CD8-positive, alpha-beta memory T cell (primary cell): ENCODE results near the gene OTUD1. TPM values are rescaled to one million over a fixed set of nuclear protein-coding genes. Genes with fewer than 3 reads are reported as not detected.

ENCODE experiments used
- CTCF ChIA-PET: fragments of 350-600 bp; sonication (Branson Sonifier 250); formaldehyde crosslinking; loops from one replicate; lab custom pipeline; 2021; ENCODE audit warnings: antibody characterized with exemption; lab: Charles Lee
- POLR2A ChIA-PET: fragments of 350-600 bp; sonication (Branson Sonifier 250); formaldehyde crosslinking; loops from one replicate; lab custom pipeline; 2021; ENCODE audit warnings: antibody characterized with exemption; lab: Charles Lee
- DNase-seq, 5 donors: peaks; one replicate each; pipeline versions ENCODE4 v3.0.0 to v3.0.0-alpha.2; 2020 to 2022; ENCODE audit warnings: mixed read lengths in 1 of 5
- H3K27ac ChIP-seq: one replicate; pipeline ENCODE4 v1.7.0; 2013; ENCODE audit warnings: low read depth, mild to moderate bottlenecking, low read length, moderate library complexity
- H3K27me3 ChIP-seq: 2 replicates; pipeline ENCODE4 v1.7.0; 2013; ENCODE audit warnings: low read length, mild to moderate bottlenecking; ENCODE audit not compliant: insufficient read depth, poor library complexity, severe bottlenecking
- H3K36me3 ChIP-seq: 2 replicates; pipeline ENCODE4 v1.7.0; 2013; ENCODE audit warnings: mild to moderate bottlenecking, low read length, moderate library complexity; ENCODE audit not compliant: insufficient read depth
- H3K4me1 ChIP-seq: 2 replicates; pipeline ENCODE4 v1.7.0; 2013; ENCODE audit warnings: mild to moderate bottlenecking, low read length, moderate library complexity; ENCODE audit not compliant: insufficient read depth
- H3K4me3 ChIP-seq: 2 replicates; pipeline ENCODE4 v1.7.0; 2013; ENCODE audit warnings: mild to moderate bottlenecking, low read length
- H3K9me3 ChIP-seq: 2 replicates; pipeline ENCODE4 v1.7.0; 2013; ENCODE audit warnings: mild to moderate bottlenecking, low read length
- H3K27ac Mint-ChIP-seq, 8 donors: one replicate each; pipeline ENCODE4 v1.8.0; 2020 to 2021; ENCODE audit warnings: mixed read lengths in 8 of 8, mild to moderate bottlenecking in 6 of 8, inconsistent platforms in 3 of 8, moderate library complexity in 3 of 8
- H3K27me3 Mint-ChIP-seq, 2 donors: one replicate each; pipeline ENCODE4 v1.8.0; 2020 to 2021; ENCODE audit warnings: mixed read lengths in 2 of 2, mild to moderate bottlenecking in 1 of 2, moderate library complexity in 1 of 2
- H3K36me3 Mint-ChIP-seq, 3 donors: one replicate each; pipeline ENCODE4 v1.8.0; 2020 to 2021; ENCODE audit warnings: mixed read lengths in 3 of 3, inconsistent platforms in 1 of 3, mild to moderate bottlenecking in 1 of 3
- H3K4me1 Mint-ChIP-seq, 3 donors: one replicate each; pipeline ENCODE4 v1.8.0; 2020 to 2021; ENCODE audit warnings: mixed read lengths in 3 of 3, inconsistent platforms in 1 of 3, mild to moderate bottlenecking in 1 of 3
- H3K4me3 Mint-ChIP-seq, 7 donors: one replicate each; pipeline ENCODE4 v1.8.0; 2020 to 2021; ENCODE audit warnings: mixed read lengths in 7 of 7, mild to moderate bottlenecking in 6 of 7, moderate library complexity in 4 of 7, inconsistent platforms in 2 of 7
- H3K9me3 Mint-ChIP-seq, 5 donors: one replicate each; pipeline ENCODE4 v1.8.0; 2020 to 2022; ENCODE audit warnings: mixed read lengths in 5 of 5, mild to moderate bottlenecking in 3 of 5, moderate library complexity in 2 of 5, inconsistent platforms in 1 of 5
- polyA plus RNA-seq: library from polyadenylated mRNA; unstranded; fragments of 300-500 nt; fragmentation: Illumina TruSeq; gene quantifications from one replicate; pipeline ENCODE4 v1.2.3, GENCODE V29; 2021
- total RNA-seq, 2 experiments: library from RNA; stranded (reverse); gene quantifications; one replicate each; pipeline ENCODE4 v1.2.3, GENCODE V29; 2021

Gene OTUD1
- total and polyA plus RNA-seq, 3 experiments from 2014 or later: 6.6 to 17.2 (median 6.9) TPM

- H3K27me3 Mint-ChIP-seq: peaks cover 3 to 11% of the 10 kb centered on the region in 2 donors
- ChIA-PET POLR2A (no interaction called here), CTCF (no interaction called here)
- no peak overlapping the region for H3K27ac Mint-ChIP-seq
- no peaks in the 10 kb centered on the region for H3K9me3 ChIP-seq
- H3K27me3 ChIP-seq: no peaks in the 10 kb centered on the region
- no peak overlapping the region for H3K27ac ChIP-seq
- H3K36me3 Mint-ChIP-seq: peaks cover 0 to 2% (median 0%) of the 10 kb centered on the region in 3 donors
- H3K4me3 Mint-ChIP-seq: no peak overlapping the region
- DNase-seq: no peak
- H3K4me1 ChIP-seq: no peaks in the 10 kb centered on the region
- H3K36me3 ChIP-seq: no peaks in the 10 kb centered on the region
- H3K4me1 Mint-ChIP-seq: peaks cover 0 to 1% (median 0%) of the 10 kb centered on the region in 3 donors
- H3K4me3 ChIP-seq: no peak overlapping the region
- H3K9me3 Mint-ChIP-seq: no peaks in the 10 kb centered on the region
Observed at GRCh38 chr10:23457632-23458417, 18.9 kb downstream of the OTUD1 start.

GRCh38 chr10:23459308-23459939 lies 20.5 kb downstream of the OTUD1 start:
- POLR2A ChIA-PET: no interaction called here
- Histone ChIP-seq H3K36me3 (no peaks in the 10 kb centered on the region), H3K4me1 (no peaks in the 10 kb centered on the region), H3K4me3 (no peak overlapping the region), H3K9me3 (no peaks in the 10 kb centered on the region), H3K27me3 (no peaks in the 10 kb centered on the region), H3K27ac (no peak overlapping the region)
- Mint-ChIP-seq H3K27me3 (peaks cover 3 to 11% of the 10 kb centered on the region in 2 donors), H3K36me3 (peaks cover 0 to 2% (median 0%) of the 10 kb centered on the region in 3 donors), H3K27ac (no peak overlapping the region), H3K4me3 (no peak overlapping the region), H3K4me1 (no peaks in the 10 kb centered on the region), H3K9me3 (no peaks in the 10 kb centered on the region)
- CTCF ChIA-PET: no interaction called here
- DNase-seq: no peak

DNA sequence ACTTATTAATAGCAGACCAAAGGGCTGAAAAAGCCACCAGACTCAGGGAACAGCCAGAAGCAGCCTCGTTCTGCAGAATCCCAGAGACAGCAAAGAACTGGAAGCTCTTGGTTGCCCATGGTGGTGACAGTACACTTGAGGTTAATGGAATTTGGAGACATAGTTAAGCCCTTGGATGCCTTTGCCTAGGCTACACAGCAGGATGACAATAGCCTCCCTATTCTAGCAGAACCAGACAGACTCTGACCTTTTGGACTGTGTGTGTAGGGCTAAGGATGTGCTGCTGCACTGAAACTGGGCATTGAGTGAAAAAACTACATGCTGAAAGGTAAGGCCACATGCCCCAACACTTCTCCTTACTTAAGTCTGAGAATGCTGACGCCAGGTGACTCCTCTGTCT lies 22.7 kb downstream of the OTUD1 start:
- H3K4me1 ChIP-seq: no peaks in the 10 kb centered on the region
- ChIA-PET CTCF (interaction anchor here (1.3 kb wide), 1 partner anchor 11 kb away, joined by 3 read pairs; no protein-coding TSS in a partner anchor), POLR2A (no interaction called here)
- no peak for DNase-seq
- no peaks in the 10 kb centered on the region for H3K27me3 ChIP-seq
- no peak overlapping the region for H3K4me3 Mint-ChIP-seq
- H3K27me3 Mint-ChIP-seq: peaks cover 2 to 18% of the 10 kb centered on the region in 2 donors
- H3K36me3 ChIP-seq: no peaks in the 10 kb centered on the region
- no peak overlapping the region for H3K27ac Mint-ChIP-seq
- no peak overlapping the region for H3K4me3 ChIP-seq
- H3K9me3 ChIP-seq: no peaks in the 10 kb centered on the region
- no peaks in the 10 kb centered on the region for H3K9me3 Mint-ChIP-seq
- peaks cover 0 to 2% (median 0%) of the 10 kb centered on the region in 3 donors for H3K36me3 Mint-ChIP-seq
- no peaks in the 10 kb centered on the region for H3K4me1 Mint-ChIP-seq
- no peak overlapping the region for H3K27ac ChIP-seq

DNA sequence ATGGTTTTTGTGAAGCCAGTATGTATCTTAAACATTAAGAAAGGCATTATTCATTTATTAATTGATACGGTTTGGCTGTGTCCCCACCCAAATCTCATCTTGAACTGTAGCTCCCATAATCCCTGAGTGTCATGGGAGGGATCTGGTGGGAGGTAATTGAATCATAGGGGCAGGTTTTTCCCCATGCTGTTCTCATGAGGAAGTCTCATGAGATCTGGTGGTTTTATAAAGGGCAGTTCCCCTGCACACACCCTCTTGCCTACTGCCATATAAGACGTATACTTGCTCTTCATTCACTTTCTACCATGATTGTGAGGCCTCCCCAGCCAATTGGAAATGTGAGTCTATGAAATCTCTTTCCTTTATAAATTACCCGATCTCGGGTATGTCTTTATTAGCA lies 28.1 kb downstream of the OTUD1 start:
- no peak for DNase-seq
- H3K27me3 ChIP-seq: no peaks in the 10 kb centered on the region
- H3K36me3 ChIP-seq: no peaks in the 10 kb centered on the region
- ChIA-PET POLR2A (interaction anchor here (0.6 kb wide), 1 partner anchor 89 kb away, joined by 5 read pairs; no protein-coding TSS in a partner anchor), CTCF (no interaction called here)
- H3K9me3 Mint-ChIP-seq: no peaks in the 10 kb centered on the region
- H3K36me3 Mint-ChIP-seq: no peaks in the 10 kb centered on the region
- no peak overlapping the region for H3K27ac ChIP-seq
- H3K4me3 Mint-ChIP-seq: no peak overlapping the region
- peaks cover 6 to 38% of the 10 kb centered on the region in 2 donors for H3K27me3 Mint-ChIP-seq
- no peak overlapping the region for H3K27ac Mint-ChIP-seq
- H3K9me3 ChIP-seq: no peaks in the 10 kb centered on the region
- no peaks in the 10 kb centered on the region for H3K4me1 Mint-ChIP-seq
- H3K4me1 ChIP-seq: no peaks in the 10 kb centered on the region
- H3K4me3 ChIP-seq: no peak overlapping the region

DNA sequence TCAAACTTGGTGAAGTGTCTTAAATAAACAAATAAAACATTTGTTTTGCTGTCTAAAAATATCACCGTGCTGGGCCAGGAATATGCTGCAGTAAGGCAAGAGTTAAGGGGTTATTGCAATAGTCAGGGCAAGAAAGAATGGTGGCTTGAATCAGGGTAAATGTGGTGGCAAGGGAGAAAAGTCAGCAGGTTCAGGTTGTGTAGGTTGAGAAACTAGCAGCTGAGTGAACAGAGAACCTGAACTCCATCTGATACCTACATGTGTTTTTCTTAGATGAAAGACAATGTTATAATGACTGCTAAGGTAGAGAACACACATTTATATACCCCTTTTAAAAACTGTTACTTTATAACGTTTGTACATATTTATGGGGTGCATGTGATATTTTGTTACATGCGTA lies 28.7 kb downstream of the OTUD1 start:
- H3K4me1 Mint-ChIP-seq: no peaks in the 10 kb centered on the region
- Histone ChIP-seq H3K27ac (no peak overlapping the region), H3K4me3 (no peak overlapping the region), H3K4me1 (no peaks in the 10 kb centered on the region), H3K36me3 (no peaks in the 10 kb centered on the region), H3K27me3 (no peaks in the 10 kb centered on the region), H3K9me3 (no peaks in the 10 kb centered on the region)
- H3K27ac Mint-ChIP-seq: no peak overlapping the region
- H3K27me3 Mint-ChIP-seq: peaks cover 7 to 38% of the 10 kb centered on the region in 2 donors
- no peaks in the 10 kb centered on the region for H3K36me3 Mint-ChIP-seq
- DNase-seq: no peak
- no peak overlapping the region for H3K4me3 Mint-ChIP-seq
- ChIA-PET CTCF (no interaction called here), POLR2A (no interaction called here)
- no peaks in the 10 kb centered on the region for H3K9me3 Mint-ChIP-seq

- Mint-ChIP-seq H3K36me3 (no peaks in the 10 kb centered on the region), H3K9me3 (no peaks in the 10 kb centered on the region), H3K27me3 (peaks cover 10 to 40% of the 10 kb centered on the region in 2 donors), H3K4me3 (no peak overlapping the region), H3K4me1 (no peaks in the 10 kb centered on the region), H3K27ac (no peak overlapping the region)
- Histone ChIP-seq H3K27me3 (no peaks in the 10 kb centered on the region), H3K4me1 (no peaks in the 10 kb centered on the region), H3K27ac (no peak overlapping the region), H3K9me3 (no peaks in the 10 kb centered on the region), H3K36me3 (no peaks in the 10 kb centered on the region), H3K4me3 (no peak overlapping the region)
- DNase-seq: no peak
- ChIA-PET CTCF (no interaction called here), POLR2A (no interaction called here)
Observed at GRCh38 chr10:23469596-23470237, 30.8 kb downstream of the OTUD1 start.

DNA sequence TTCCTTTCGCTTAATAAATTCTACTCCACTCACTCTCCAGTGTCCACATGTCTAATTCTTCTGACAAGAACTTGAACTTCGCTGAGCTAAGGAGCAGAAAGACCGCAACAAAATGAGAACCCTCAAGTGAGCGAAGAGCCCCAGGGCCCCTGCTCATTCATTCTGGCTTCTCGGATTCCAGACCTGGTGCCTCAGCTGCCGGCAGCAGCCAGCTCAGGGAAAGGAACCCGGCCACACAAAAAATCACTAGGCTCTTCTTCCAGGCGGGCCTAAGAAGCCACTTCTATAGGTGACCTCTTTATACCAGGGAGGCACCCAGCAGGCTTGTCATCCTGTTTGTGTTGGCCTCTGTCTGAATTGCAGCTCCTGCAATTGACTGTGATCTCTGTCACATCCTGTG lies 33.3 kb downstream of the OTUD1 start:
- H3K4me1 Mint-ChIP-seq: no peaks in the 10 kb centered on the region
- ChIA-PET POLR2A (no interaction called here), CTCF (interaction anchor here (1.4 kb wide), 1 partner anchor 10 kb away, joined by 3 read pairs; no protein-coding TSS in a partner anchor)
- no peaks in the 10 kb centered on the region for H3K36me3 Mint-ChIP-seq
- H3K27ac Mint-ChIP-seq: no peak overlapping the region
- no peaks in the 10 kb centered on the region for H3K27me3 ChIP-seq
- H3K36me3 ChIP-seq: no peaks in the 10 kb centered on the region
- no peaks in the 10 kb centered on the region for H3K9me3 ChIP-seq
- H3K27ac ChIP-seq: no peak overlapping the region
- DNase-seq: no peak
- no peak overlapping the region for H3K4me3 ChIP-seq
- no peak overlapping the region for H3K4me3 Mint-ChIP-seq
- peaks cover 10 to 40% of the 10 kb centered on the region in 2 donors for H3K27me3 Mint-ChIP-seq
- no peaks in the 10 kb centered on the region for H3K4me1 ChIP-seq
- H3K9me3 Mint-ChIP-seq: no peaks in the 10 kb centered on the region

DNA sequence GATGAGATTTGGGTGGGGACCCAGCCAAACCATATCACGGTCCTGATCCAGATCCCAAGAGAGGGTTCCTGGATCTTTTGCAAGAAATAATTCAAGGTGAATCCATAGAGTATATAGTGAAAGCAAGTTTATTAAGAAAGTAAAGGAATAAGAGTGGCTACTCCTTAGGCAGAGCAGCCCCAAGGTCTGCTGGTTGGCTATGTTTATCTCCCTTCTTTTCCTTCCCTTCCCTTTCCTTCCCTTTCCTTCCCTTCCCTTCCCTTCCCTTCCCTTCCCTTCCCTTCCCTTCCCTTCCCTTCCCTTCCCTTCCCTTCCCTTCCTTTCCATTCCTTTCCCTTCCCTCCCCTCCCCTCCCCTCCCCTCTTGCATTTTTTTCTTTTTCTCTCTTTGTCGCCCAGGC lies 35.2 kb downstream of the OTUD1 start:
- H3K4me1 Mint-ChIP-seq: no peaks in the 10 kb centered on the region
- ChIA-PET POLR2A (no interaction called here), CTCF (no interaction called here)
- Histone ChIP-seq H3K4me3 (no peak overlapping the region), H3K27me3 (no peaks in the 10 kb centered on the region), H3K9me3 (no peaks in the 10 kb centered on the region), H3K36me3 (no peaks in the 10 kb centered on the region), H3K4me1 (no peaks in the 10 kb centered on the region), H3K27ac (no peak overlapping the region)
- H3K9me3 Mint-ChIP-seq: no peaks in the 10 kb centered on the region
- H3K27ac Mint-ChIP-seq: no peak overlapping the region
- H3K4me3 Mint-ChIP-seq: no peak overlapping the region
- H3K27me3 Mint-ChIP-seq: peaks cover 7 to 28% of the 10 kb centered on the region in 2 donors
- H3K36me3 Mint-ChIP-seq: no peaks in the 10 kb centered on the region
- DNase-seq: no peak
